K562 (cell line): ENCODE results near the gene PSMD13. TPM values are rescaled to one million over a fixed set of nuclear protein-coding genes. Genes with fewer than 3 reads are reported as not detected.

Experiments used
- ASH1L ChIP-seq: fragments of 450-650 bp; IDR thresholded peaks from 2 replicates; pipeline ENCODE4 v1.6.1; 2018; ENCODE audit warnings: borderline replicate concordance, mild to moderate bottlenecking, low read depth; ENCODE audit not compliant: partially characterized antibody
- BACH1 ChIP-seq: fragments of 200-800 bp; sonication (Bioruptor generic); IDR thresholded peaks from 2 replicates; pipeline ENCODE4 v1.6.1; 2016; ENCODE audit warnings: missing genetic modification characterization, missing compliant biosample characterization
- CBX8 ChIP-seq: fragments of 200-600 bp; sonication (generic); IDR thresholded peaks from 2 replicates; pipeline ENCODE4 v1.6.1; 2012; ENCODE audit warnings: borderline replicate concordance, mixed run types, low read depth, mild to moderate bottlenecking, moderate library complexity, mixed read lengths, low read length, control low read depth, inconsistent platforms; ENCODE audit not compliant: poor library complexity, severe bottlenecking; ENCODE audit errors: extremely low read depth
- CEBPB ChIP-seq: fragments of 450-650 bp; IDR thresholded peaks from 2 replicates; pipeline ENCODE4 v1.6.1; 2016; ENCODE audit warnings: missing genetic modification characterization, missing compliant biosample characterization
- DACH1 ChIP-seq: fragments of 450-650 bp; IDR thresholded peaks from 2 replicates; pipeline ENCODE4 v1.6.1; 2018; ENCODE audit not compliant: partially characterized antibody
- ETS2 ChIP-seq: IDR thresholded peaks from 2 replicates; pipeline ENCODE4 v1.6.1; 2016; ENCODE audit warnings: borderline replicate concordance, missing genetic modification characterization, mild to moderate bottlenecking, moderate library complexity, missing compliant biosample characterization; ENCODE audit not compliant: poor library complexity, severe bottlenecking
- ETV6 ChIP-seq, 3 experiments: fragments of 150-350 bp in 1 of 3; sonication (generic) in 1 of 3; formaldehyde crosslinking in 1 of 3; IDR thresholded peaks; 2 replicates each; pipeline versions ENCODE4 v1.6.1 to v1.8.0; 2014 to 2022; ENCODE audit warnings: borderline replicate concordance in 2 of 3, low read depth in 2 of 3, antibody characterized with exemption in 1 of 3, low read length in 1 of 3, mild to moderate bottlenecking in 1 of 3, missing genetic modification reagents in 1 of 3
- GATAD2A ChIP-seq: fragments of 450-650 bp; IDR thresholded peaks from 2 replicates; pipeline ENCODE4 v1.6.1; 2017
- HNRNPLL ChIP-seq: fragments of 200-400 bp; formaldehyde crosslinking; IDR thresholded peaks from 2 replicates; pipeline ENCODE4 v1.6.1; 2017; ENCODE audit warnings: low read length, low read depth, mild to moderate bottlenecking; ENCODE audit not compliant: poor library complexity, severe bottlenecking
- ILF3 ChIP-seq: fragments of 450-650 bp; IDR thresholded peaks from 2 replicates; pipeline ENCODE4 v1.6.1; 2018; ENCODE audit warnings: antibody characterized with exemption, mild to moderate bottlenecking, moderate library complexity, borderline replicate concordance
- PML ChIP-seq: IDR thresholded peaks from 2 replicates; pipeline ENCODE4 v1.6.1; 2012; ENCODE audit warnings: low read length, inconsistent platforms
- SNIP1 ChIP-seq: fragments of 450-650 bp; IDR thresholded peaks from 2 replicates; pipeline ENCODE4 v1.7.1; 2017; ENCODE audit warnings: low read depth, mild to moderate bottlenecking
- TAF9B ChIP-seq: fragments of 450-650 bp; IDR thresholded peaks from 2 replicates; pipeline ENCODE4 v1.6.1; 2018; ENCODE audit warnings: mild to moderate bottlenecking; ENCODE audit not compliant: partially characterized antibody
- U2AF2 ChIP-seq: fragments of 200-400 bp; formaldehyde crosslinking; optimal IDR thresholded peaks from 2 replicates; pipeline ENCODE3; 2017; ENCODE audit warnings: low read depth, mild to moderate bottlenecking, low read length
- ZBTB17 ChIP-seq: fragments of 450-650 bp; formaldehyde crosslinking; IDR thresholded peaks from 2 replicates; pipeline ENCODE4 v1.4.0; 2020; ENCODE audit warnings: mild to moderate bottlenecking
- ZNF282 ChIP-seq: sonication (generic); formaldehyde crosslinking; IDR thresholded peaks from 2 replicates; pipeline ENCODE4 v1.8.1; 2023; ENCODE audit warnings: missing genetic modification reagents
- ZNF324 ChIP-seq: fragments of 250-450 bp; sonication (Bioruptor Pico); IDR thresholded peaks from 2 replicates; pipeline ENCODE4 v1.4.0; 2020; ENCODE audit warnings: mild to moderate bottlenecking
- ZNF347 ChIP-seq: fragments of 450-650 bp; formaldehyde crosslinking; IDR thresholded peaks from 2 replicates; pipeline ENCODE4 v1.4.0; 2020; ENCODE audit warnings: low read depth, mild to moderate bottlenecking, moderate library complexity
- ZNF354B ChIP-seq: fragments of 250-450 bp; sonication (Bioruptor Pico); IDR thresholded peaks from 2 replicates; pipeline ENCODE4 v1.4.0; 2020
- ZNF696 ChIP-seq: fragments of 250-450 bp; sonication (Bioruptor Pico); conservative IDR thresholded peaks from 2 replicates; pipeline ENCODE4 v1.4.0; 2020; ENCODE audit warnings: mild to moderate bottlenecking, moderate library complexity
- ZNF717 ChIP-seq: fragments of 250-450 bp; sonication (Bioruptor Pico); IDR thresholded peaks from 2 replicates; pipeline ENCODE4 v1.5.0; 2021
- ZNF75A ChIP-seq: fragments of 450-650 bp; formaldehyde crosslinking; IDR thresholded peaks from 2 replicates; pipeline ENCODE4 v1.4.0; 2020; ENCODE audit warnings: mild to moderate bottlenecking
- polyA plus RNA-seq, 8 experiments: library from polyadenylated mRNA; depleted of rRNA in 4 of 8; stranded (reverse) in 5 of 8; unstranded in 3 of 8; fragments of >200 nt; fragmentation: Nextera tagmentation in 2 of 8; fragmentation: Illumina TruSeq in 1 of 8; extraction: Ambion mirVana in 2 of 8; extraction: Trizol in 1 of 8; gene quantifications; 2 replicates each; pipeline versions ENCODE4 v1.2.1 to v1.2.3, GENCODE V29; 2011 to 2014; ENCODE audit warnings: inconsistent platforms in 1 of 8, missing spikeins in 1 of 8
- total RNA-seq, 7 experiments: library from RNA; depleted of rRNA in 6 of 7; stranded (reverse); fragments of >200 nt in 6 of 7; fragmentation: Illumina TruSeq in 2 of 7; extraction: Trizol in 2 of 7; gene quantifications; 2 replicates each; pipeline versions ENCODE4 v1.2.1 to v1.2.3, GENCODE V29; 2011 to 2021; ENCODE audit warnings: low replicate concordance in 1 of 7
- TF ChIP-seq, protein P1 (sequence below): fragments of 250-450 bp; sonication (Bioruptor Pico); IDR thresholded peaks from 2 replicates; pipeline ENCODE4 v1.8.0; 2022; ENCODE audit warnings: moderate library complexity, mild to moderate bottlenecking, inconsistent platforms
- TF ChIP-seq, protein P2 (sequence below): fragments of 450-650 bp; IDR thresholded peaks from 2 replicates; pipeline ENCODE4 v1.6.1; 2016
- TF ChIP-seq, protein P3 (sequence below): fragments of 250-450 bp; sonication (Bioruptor Pico); IDR thresholded peaks from 2 replicates; pipeline ENCODE4 v1.8.0; 2022; ENCODE audit warnings: inconsistent platforms, mild to moderate bottlenecking, moderate library complexity, borderline replicate concordance

PSMD13 gene
- total and polyA plus RNA-seq, 9 of the 15 experiments (the other 6 are each of a cell fraction or from before 2014, with no cell fraction given), result 185 to 383 (median 267) TPM

DNA sequence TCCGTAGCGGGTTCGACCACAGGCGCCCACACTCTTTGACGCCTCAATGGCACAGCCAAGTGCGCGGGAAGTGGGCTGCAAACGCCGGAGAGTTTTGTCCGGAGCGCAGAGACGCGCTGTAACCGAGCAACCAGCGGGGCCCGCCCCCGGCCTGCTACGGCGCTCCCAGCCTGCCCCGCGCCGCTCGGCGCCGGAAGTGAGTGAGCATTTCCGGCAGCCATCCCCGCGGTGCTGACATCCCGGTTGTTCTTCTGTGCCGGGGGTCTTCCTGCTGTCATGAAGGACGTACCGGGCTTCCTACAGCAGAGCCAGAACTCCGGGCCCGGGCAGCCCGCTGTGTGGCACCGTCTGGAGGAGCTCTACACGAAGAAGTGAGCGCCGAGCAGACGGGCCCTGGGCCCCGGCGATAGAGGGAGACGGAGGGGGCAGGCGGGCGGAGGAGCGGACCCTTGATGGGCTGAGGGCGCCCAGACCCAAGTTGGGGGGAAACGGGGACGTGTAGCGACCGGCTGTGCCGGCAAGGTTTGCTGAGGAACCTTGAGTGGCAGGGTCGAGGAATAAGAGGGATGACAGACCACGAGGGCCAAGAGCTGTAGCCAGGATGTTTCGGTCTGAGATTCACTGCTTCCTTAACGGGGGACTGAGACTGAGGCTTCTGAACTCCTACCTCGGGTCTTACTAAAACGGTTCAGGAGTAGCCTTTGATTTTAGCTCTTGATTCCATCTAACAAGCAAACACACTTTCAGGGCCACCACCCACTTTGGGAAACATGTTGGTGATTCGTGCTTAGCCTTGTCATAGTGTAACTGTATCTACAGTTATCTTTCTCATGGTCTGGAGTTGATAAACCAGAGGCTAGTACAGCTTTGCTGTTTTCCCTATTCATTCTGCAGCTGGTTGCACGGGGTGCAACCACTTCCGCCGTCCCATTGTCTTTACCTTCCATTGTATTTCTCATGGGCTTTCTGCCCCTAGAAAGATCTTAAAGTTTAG is at the start of gene PSMD13 (continued):
- TF ChIP-seq ZNF324 (no peak), CEBPB (no peak), ZNF347 (no peak), CBX8 (no peak), ZNF696 (CRISPR knock-in tag) (no peak), ZBTB17 (CRISPR knock-in tag) (no peak), DACH1 (no peak), PML (peak; percentile 61; the same call in 1 of the 2 replicates), U2AF2 (no peak), ETS2 (tag) (no peak), SNIP1 (no peak), ASH1L (no peak), ILF3 (no peak), ZNF75A (CRISPR knock-in tag) (no peak), HNRNPLL (peak; percentile 91), TAF9B (peak; percentile 77), ETV6 (IDR thresholded peaks at IDR 0.05; ENCODE audit: borderline replicate concordance in 1 of 2, low read depth in 2 of 2, low read length in 1 of 2) (no peak), ETV6 (CRISPR knock-in tag; IDR thresholded peaks at IDR 0.05; ENCODE audit: borderline replicate concordance) (no peak), ZNF717 (no peak), ZNF354B (CRISPR knock-in tag) (no peak), GATAD2A (no peak), BACH1 (tag) (no peak), ZNF282 (CRISPR knock-in tag) (no peak)
- TF ChIP-seq, protein P1, sequence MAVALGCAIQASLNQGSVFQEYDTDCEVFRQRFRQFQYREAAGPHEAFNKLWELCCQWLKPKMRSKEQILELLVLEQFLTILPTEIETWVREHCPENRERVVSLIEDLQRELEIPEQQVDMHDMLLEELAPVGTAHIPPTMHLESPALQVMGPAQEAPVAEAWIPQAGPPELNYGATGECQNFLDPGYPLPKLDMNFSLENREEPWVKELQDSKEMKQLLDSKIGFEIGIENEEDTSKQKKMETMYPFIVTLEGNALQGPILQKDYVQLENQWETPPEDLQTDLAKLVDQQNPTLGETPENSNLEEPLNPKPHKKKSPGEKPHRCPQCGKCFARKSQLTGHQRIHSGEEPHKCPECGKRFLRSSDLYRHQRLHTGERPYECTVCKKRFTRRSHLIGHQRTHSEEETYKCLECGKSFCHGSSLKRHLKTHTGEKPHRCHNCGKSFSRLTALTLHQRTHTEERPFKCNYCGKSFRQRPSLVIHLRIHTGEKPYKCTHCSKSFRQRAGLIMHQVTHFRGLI (CRISPR knock-in tag), result no peak
- TF ChIP-seq, protein P2, sequence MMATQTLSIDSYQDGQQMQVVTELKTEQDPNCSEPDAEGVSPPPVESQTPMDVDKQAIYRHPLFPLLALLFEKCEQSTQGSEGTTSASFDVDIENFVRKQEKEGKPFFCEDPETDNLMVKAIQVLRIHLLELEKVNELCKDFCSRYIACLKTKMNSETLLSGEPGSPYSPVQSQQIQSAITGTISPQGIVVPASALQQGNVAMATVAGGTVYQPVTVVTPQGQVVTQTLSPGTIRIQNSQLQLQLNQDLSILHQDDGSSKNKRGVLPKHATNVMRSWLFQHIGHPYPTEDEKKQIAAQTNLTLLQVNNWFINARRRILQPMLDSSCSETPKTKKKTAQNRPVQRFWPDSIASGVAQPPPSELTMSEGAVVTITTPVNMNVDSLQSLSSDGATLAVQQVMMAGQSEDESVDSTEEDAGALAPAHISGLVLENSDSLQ, result no peak
- TF ChIP-seq, protein P3, sequence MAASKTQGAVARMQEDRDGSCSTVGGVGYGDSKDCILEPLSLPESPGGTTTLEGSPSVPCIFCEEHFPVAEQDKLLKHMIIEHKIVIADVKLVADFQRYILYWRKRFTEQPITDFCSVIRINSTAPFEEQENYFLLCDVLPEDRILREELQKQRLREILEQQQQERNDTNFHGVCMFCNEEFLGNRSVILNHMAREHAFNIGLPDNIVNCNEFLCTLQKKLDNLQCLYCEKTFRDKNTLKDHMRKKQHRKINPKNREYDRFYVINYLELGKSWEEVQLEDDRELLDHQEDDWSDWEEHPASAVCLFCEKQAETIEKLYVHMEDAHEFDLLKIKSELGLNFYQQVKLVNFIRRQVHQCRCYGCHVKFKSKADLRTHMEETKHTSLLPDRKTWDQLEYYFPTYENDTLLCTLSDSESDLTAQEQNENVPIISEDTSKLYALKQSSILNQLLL (CRISPR knock-in tag), result no peak
